Adipose tissue (tissue), 3 donors: ENCODE measurements around the gene CASTOR1. TPM values are rescaled to one million over a fixed set of nuclear protein-coding genes. Genes with fewer than 3 reads are reported as not detected.

ENCODE experiments used
- H3K27ac ChIP-seq: one replicate; pipeline ENCODE4 v1.5.1; 2013; ENCODE audit warnings: low read depth, low read length
- WGBS, 3 donors: extraction: QIAGEN DNeasy Blood & Tissue Kit; methylation state at CpG; one replicate each; pipeline ENCODE4 v1.1.7; 2013; 5-methylcytosine and 5-hydroxymethylcytosine counted together
- polyA plus RNA-seq, 3 donors: library from polyadenylated mRNA; stranded (reverse); fragments of 200-250 nt; gene quantifications; one replicate each; pipeline ENCODE4 v1.2.3, GENCODE V29; 2013
- donor health status: healthy with polysubstance abuse.
- donor health status: Bipolar disorder and iron deficiency.
- donor health status: healthy.

The CASTOR1 gene
- polyA plus RNA-seq, 3 donors, result 8.7 to 27.3 (median 19.3) TPM

DNA sequence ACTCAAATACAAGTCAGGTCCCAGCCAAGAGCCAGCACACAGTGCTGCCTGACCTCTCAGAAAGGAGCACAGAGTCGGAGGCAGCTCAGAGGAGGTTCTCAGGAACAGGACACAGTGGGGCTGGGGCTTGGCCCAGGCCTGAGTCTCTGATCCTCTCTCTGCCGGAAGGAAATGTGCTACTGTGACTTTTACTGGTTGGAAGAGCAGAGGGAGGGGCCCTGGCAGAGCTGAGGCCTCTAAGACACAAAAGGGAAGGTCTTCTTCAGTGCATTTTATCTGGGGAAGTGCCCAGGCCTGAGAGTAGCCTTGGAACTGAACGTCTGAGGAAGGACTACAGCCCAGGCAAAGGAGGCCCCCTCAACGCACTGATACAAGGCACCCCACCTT is 16.2 kb upstream of the CASTOR1 start:
- H3K27ac ChIP-seq, result peak overlapping the region; percentile 73
- WGBS, 3 donors, result 1 to 28% (median 1%) methylated on average over 4 of the region's 4 CpGs

DNA sequence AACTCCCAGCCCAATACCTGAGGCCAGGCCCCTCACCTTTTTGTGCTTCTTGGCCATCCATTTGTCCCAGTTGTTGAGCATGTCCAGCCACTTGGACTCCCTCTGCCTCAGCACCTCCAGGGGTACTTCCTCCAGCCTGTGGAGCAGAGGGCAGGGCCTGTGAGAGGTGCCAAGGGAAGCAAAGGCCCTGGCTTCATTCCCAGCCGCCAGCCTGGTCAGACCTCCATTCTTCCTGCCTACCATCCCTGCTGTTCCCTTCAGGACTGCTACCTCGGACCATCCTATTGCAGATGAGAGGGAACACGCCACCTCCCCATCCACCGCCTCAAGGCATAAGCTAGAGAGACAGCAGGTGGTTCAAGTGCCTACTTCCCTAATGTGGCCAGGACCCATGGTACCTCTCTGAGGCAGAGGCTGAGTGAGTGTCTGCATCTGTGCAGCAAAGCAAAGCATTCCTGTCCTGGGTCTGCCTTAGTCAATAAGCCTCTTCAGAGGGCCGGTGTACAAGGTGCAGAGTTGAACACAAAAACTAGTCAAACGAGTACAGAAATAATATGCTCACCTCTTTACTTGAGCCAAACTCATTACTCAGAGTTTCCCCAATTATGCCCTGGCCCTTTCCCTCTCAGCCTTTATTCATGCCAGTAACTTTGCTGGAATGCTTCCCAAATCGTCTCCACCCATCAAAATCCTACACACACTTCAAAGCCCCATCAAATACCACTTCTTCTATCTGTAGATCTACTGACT is 15.4 kb upstream of the CASTOR1 start:
- WGBS, 3 donors, result 47 to 64% (median 48%) methylated on average over 7 of the region's 7 CpGs
- H3K27ac ChIP-seq, result peak overlapping the region; percentile 73

DNA sequence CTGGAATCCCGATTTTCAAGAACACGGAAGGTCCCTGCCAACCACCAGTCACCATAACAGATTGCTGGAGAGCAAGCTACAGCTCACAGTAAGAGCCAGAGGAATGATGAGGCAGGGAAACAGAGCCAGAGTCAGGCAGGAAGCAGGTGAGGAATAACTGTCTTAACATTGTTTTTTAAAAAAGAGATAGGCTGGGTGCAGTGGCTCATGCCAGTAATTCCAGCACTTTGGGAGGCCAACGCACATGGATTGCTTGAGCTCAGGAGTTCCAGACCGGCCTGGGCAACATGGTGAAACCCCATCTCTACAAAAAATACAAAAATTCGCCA is 13.5 kb upstream of the CASTOR1 start:
- WGBS, 3 donors, result 46 to 75% (median 60%) methylated on average over 5 of the region's 5 CpGs

DNA sequence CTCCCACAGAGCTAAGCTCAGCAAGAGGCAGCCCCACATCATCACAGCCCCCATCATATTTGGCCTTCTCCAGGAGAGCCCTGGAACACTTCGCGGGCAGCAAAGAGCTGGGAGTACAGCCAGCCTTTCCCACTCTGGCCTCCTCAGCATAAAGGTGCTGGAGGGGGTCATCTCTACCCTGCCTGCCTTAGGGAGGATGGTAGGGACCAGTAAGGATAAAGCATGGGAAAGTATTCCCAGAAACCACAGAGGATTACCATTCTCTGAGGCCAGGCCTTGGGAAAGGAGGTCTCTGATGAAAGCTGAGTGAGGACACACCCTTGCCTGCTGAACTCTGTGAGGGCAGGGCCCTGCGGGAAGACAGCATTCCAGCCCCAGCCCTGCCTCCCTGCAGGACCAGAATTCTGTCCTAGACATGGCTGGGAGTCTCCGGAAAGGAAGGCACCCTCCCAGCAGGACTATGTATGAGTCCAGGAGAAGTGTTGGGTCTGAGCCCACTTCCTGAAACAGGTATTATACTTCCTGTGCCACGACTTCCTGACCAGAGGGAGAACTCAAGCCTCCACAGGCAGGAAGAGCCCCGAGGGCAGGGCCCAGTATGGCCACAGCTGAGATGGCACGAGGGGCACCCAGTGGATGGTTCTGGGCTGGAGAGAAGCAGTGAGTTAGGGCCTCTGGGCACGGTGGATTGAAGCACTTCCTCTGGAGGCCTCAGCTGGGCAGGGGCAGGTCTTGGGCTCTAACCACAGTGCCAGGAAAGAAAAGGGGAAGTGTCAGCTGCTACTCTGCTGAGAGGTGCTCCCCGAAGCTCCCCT is 12.9 kb upstream of the CASTOR1 start:
- peak overlapping the region; percentile 10 for H3K27ac ChIP-seq
- WGBS, 3 donors, result 25 to 57% (median 30%) methylated on average over 9 of the region's 9 CpGs

More for the DNA sequence above, 13.5 kb upstream of the CASTOR1 start:
- H3K27ac ChIP-seq, result no peak overlapping the region

DNA sequence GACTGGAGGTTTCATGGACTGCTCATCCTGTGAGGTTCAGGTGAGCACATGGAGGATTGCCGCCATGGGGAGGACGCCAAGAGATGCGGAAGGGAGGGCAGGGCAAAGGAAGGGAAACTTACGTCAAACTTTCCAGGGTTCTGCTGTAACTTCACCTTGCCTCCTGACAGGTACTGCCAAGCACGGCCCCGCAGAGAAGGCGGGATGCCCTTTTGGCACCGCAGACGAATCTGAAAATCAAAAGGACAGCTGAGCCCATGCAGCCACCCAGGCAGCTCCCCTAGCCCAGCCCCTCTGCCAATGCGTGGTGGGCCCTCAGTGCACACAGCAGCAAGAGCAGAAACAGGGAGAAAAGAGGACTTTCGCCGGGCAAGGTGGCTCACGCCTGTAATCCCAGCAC is 10.0 kb upstream of the CASTOR1 start:
- no peak overlapping the region for H3K27ac ChIP-seq
- WGBS, 3 donors, result 93 to 96% (median 94%) methylated on average over 13 of the region's 13 CpGs

DNA sequence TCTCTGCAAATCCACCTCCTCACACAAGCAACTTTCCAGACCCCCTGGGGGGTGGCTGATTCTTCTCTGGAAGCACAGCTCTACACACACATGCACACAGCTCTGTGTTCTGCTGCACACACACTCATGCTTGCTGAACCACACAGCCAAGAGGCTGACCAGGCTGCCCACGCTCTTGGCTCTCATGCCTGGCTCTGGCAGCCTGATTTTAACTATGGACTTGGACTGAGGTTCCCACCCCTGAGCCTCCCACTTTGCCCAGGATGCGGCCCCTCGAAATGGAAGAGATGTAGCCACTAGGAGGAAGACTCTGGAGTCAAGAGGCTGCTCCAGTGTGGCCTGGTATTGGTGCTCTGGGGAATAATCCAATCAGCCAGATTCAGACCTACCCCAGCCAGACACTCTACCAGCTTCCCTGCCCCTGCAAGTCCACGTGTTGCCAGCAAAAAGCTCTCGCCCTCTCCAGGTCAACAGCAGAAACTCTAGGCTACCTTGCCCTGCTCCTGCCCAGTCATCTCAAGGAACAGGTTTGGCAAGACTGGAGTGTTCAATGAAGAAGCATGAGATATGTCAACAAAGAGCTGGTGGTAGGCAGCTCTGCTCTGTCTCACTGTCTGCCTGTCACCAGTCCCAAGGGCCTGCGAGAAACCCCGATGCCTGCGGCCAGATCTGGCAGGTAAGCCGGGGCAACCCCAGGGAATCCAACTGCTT is 8.8 kb upstream of the CASTOR1 start:
- no peak overlapping the region for H3K27ac ChIP-seq
- 55 to 82% (median 76%) methylated on average over 9 of the region's 9 CpGs for WGBS, 3 donors

DNA sequence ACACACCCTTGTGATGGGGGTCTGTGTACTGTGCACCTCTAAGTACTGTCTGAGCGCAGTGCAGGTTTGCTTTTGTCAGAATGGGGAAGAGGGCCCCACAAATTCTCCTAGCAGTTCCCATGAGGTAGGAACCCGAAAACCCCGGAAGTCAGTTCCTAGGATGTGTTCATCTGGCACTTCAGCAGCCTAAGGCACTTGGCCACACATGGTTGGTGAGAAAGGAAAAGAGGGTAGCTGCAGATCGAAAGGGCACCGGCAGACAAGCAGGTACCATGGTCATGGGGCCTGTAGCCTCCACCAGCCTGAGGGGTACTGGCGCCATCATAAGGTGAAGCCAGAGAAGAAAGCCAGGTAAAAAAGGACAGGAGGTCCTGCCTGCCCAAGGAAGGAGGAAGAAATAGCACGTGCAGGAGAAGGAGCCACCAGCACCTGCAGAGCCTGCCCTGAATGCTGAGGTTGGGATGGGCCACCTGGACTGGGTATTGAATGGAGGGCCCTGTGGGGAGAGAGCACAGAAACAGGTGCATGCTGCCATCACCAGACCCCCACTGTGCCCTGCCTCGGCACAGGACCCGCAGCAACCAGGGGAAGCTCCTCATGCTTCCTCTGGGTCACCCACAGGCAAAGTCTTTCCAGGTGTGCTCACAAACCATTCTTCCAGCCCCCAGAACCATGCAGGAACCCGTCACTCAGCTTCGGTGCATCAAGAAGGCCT is 8.1 kb upstream of the CASTOR1 start:
- H3K27ac ChIP-seq, result no peak overlapping the region
- WGBS, 3 donors, result 88 to 92% (median 90%) methylated on average over 11 of the region's 11 CpGs

DNA sequence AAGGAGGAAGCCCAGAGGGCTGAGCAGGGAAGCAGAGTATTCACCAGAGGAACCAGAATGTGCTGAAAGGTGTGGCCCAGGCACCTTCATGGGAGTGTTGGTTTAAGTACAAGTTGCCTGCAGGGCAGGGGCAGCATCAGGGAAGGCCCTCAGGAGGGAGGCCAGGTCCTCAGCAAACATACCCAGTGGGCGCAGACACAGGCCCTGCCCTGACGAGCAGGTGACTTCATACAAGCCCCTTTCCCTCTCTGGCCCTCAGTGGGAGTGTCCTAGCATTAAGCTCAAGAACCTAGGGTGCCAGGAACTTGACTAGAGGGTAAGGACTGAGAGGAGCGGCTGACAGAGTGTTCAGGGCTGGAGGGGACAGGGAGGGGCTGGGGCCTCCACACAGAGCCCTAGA is 7.5 kb upstream of the CASTOR1 start:
- WGBS, 3 donors, result 87 to 95% (median 92%) methylated on average over 3 of the region's 3 CpGs
- H3K27ac ChIP-seq, result no peak overlapping the region

DNA sequence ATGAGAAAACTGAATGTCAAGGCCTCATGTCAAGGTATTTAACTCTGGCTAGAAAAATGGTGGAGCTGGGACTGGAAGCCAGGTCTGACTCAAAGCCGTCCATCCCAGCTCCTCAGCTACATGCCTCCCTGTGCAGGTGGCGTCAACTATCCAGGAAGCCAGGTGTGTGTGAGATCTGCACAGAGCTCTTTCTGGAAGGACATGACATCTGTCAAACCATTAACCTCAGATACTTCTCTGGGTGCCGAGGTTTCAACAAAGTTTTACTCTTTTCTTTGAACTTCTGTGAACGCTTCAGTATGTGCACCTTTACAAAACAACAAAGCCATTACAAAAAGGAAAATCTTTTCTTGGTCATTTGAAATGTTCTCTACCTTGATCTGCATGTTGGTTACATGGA is 7.0 kb upstream of the CASTOR1 start:
- 88 to 93% (median 91%) methylated on average over 4 of the region's 4 CpGs for WGBS, 3 donors
- no peak overlapping the region for H3K27ac ChIP-seq

DNA sequence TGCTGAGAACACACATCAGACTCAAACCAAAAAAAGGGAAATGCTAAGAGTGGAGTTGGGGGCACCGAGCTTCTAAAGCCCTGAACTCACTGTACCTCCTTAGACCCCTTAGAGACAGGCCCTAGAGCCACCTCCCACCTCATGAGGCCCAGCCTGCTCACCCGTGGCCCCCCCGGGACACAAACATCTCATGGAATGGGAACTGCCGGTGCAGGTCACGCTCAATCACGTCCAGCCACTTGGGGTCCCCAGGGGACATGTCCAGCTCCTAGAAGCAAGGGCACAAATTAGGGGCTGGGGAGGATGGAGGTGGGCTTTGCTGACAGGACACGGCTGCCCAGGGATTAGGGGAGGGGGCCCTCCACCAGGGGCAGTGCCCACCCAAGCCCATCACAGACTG is 6.3 kb upstream of the CASTOR1 start:
- no peak overlapping the region for H3K27ac ChIP-seq
- WGBS, 3 donors, result 70 to 75% (median 71%) methylated on average over 7 of the region's 7 CpGs

DNA sequence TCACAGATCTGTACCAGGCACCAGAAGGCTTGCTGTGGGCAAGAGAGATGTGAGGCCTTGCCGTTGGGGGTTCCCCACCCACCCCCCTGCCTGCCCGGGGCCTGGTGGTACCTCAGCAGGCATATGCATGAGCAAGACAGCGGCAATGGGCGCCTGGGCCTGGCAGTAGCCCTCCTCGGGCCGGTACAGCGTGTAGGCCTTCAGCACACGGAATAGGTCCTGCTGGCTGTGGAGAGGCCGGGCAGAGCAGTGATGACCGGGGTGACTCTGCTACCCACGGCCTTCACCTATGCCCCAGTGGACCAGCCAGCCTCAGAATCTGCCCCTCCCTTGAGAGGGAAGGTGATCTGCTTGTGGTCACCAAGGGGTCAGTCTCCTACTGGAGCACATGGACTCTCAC is 5.5 kb upstream of the CASTOR1 start:
- 91 to 95% (median 93%) methylated on average over 11 of the region's 11 CpGs for WGBS, 3 donors
- H3K27ac ChIP-seq, result no peak overlapping the region

DNA sequence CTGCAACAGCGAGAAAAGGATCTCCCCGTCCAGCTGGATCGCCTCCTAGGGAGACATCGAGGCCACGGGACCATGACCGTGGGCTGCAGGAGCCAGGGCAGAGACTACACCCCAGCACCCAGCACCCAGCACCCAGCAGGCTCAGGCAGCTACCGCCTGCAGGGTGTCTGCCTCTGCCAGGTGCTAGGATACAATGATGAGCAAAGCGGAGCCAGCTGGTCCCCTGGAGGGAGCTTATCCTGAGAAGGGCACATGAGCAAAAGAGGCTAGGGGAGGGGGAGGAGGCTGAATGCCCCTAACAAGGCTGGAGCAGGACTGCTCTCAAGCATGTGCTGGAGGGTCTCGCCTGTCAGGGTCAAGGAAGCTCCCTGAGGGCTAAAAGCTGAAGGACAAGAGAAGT is 4.8 kb upstream of the CASTOR1 start:
- 93 to 95% (median 95%) methylated on average over 9 of the region's 9 CpGs for WGBS, 3 donors
- no peak overlapping the region for H3K27ac ChIP-seq

DNA sequence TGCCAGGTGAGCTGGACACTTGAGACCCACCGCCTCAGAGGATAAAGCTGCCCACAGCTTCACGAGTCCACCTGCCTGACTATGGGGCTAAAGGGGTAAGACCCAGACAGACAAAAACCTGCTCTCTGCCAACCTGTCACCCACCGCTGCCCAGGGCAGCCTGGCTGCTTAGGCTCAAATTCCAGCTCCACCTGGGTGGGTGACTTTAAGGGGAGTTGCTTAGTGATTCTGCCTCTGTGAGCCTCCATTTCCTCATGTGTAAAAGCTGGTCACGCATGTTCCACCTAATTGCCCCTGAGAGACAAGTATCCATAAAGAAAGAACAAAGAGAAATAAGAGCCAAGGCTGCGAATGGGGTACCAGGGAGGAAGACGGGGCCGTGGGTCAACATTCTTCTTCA is 3.7 kb upstream of the CASTOR1 start:
- no peak overlapping the region for H3K27ac ChIP-seq
- WGBS, 3 donors, result 88 to 97% (median 90%) methylated on average over 7 of the region's 7 CpGs

DNA sequence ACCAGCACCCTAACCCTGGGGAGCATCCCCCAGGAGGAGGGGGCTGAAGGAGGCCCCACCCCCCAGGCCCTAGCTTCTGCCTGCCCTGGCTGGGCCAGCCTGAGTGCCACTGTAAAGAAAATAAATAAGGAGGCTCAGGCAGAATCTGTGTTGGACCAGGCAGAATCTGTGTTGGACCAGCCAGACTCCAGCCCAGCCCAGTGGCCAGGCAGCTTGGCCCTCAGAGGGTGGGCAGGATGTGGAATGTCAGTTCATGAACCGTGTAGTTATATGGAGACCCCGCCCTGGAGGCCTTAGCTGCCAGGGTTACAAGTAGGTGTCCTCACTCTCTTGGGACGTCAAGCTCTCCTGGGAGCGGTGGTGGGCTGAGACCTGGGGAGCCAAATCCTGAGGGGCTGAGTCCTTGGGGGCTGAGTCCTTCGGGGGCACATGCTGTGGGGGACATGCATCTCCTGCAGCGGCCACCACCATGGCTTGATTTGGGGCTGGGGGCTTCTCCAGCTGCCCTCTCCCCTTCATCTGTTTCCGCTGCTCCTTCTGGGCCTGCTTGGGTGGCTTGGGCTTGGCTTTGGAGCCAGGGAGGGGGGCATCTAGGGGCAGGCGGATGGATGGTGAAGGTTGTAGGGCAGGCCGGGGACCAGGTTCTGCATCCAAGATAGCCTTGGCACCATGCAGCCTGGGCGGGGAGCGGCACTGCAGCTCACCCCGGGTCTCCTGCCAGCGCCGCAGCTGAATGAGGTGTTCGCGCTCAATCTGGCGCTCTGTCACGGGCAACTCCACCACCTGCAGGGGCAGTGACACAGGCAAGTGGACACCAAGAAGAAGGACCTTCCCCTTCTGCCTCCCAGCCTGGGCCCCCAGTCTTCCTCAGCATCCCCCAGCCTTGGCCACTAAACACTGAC is 3.0 kb upstream of the CASTOR1 start:
- peak overlapping the region; percentile 88 for H3K27ac ChIP-seq
- 85 to 94% (median 90%) methylated on average over 17 to 18 of the region's 18 CpGs for WGBS, 3 donors

DNA sequence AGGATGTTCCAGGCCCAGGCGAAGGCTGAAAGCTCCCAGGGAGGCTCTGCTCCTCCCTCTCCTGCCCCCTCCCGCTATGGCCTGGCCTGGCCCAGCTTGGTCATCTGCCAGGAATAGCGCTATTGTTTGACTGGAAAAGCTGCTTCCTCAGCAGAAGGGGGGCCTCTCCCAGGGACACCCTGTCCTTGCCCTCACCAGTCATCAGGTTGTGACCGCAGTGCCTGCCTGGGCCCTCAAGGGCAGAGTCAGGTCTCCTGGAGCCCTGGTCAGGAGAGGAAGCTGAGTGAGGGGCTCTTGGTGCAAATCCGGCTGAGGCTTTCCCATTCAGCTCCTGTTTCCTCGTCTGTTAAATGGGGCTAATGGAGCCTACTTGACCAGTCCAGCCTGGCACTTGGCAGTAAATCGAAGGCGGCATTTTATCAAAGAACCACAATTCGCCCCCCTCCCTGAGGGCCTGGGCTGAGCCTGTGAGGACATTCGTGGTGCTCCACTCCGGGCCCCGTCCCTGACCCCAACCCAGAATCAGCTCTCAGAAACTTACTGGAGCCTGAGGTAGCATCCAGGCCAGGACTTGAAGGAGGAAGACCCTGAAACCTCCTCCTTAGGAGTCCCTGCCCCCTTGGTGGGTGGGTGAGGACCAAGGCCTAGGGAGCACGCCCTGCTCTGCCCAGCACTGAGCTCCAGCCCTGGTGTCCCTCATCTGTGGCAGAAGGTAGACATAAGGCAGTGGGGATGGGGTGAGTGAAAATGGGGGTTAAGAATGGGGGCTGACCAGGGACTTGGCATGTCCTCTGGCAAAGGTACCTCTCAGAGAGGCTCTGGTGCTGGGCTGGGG is 2.0 kb upstream of the CASTOR1 start:
- H3K27ac ChIP-seq, result peak overlapping the region; percentile 88
- WGBS, 3 donors, result 55 to 62% (median 59%) methylated on average over 13 of the region's 13 CpGs

DNA sequence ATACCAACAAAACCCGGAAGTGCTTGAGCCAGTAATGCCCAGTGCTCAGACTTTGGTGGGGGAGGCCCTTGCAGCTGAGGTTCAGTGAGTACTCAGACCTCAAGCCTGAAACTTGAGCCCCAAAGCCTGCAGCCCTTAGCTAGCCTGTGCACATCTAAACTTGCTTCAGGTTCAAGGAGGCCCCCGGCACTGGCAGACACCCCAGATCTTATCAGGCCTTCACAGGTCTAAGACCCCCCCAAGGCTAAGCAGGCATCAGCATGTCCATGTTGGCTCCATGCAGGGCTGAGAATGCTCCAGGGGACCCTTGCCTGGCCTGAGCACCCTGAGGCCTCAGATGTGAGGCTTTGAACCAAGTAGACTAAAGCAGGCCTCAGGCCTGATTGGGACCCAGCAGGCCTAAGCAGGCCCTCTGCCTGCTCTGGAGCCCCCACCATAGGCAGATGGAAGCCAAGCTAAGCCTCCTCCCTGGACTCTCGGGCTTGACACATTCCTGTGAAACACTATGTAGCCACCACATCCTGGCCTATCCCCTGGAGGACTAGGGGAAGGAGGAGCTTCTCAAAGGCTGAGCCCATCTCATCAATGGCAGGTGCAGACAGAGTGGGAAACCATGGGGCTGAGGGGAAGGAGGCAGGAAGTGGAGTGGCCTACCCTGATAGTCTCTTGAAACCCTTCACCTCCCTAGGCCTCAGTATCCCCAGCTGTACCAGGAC is 1.2 kb upstream of the CASTOR1 start:
- H3K27ac ChIP-seq, result peak overlapping the region; percentile 71
- WGBS, 3 donors, result 33 to 46% (median 38%) methylated on average over 3 of the region's 3 CpGs
